K562 (cell line): ENCODE results near the gene TENM3. TPM values are rescaled to one million over a fixed set of nuclear protein-coding genes. Genes with fewer than 3 reads are reported as not detected.

Experiments
- ATAC-seq: fragments of 200-7000 bp; cut with Tn5 transposase; 3 replicates; pipeline ENCODE4 v1.9.1; 2020; ENCODE audit warnings: moderate library complexity
- BruUV-seq: library from RNA; stranded (reverse); fragments of 400-500 nt; replicated peaks from 2 replicates; lab custom pipeline; 2021; lab: Mats Ljungman, UMichigan
- CTCF ChIA-PET: fragments of 300-600 bp; formaldehyde crosslinking; extraction: SDS; loops from one replicate; lab custom pipeline; 2021; ENCODE audit warnings: low intra/inter-chr PET ratio; lab: Yijun Ruan, JAX
- POLR2A ChIA-PET: fragments of 300-600, 350-650 bp; sonication (Branson Sonifier 250); formaldehyde crosslinking; extraction: SDS; loops from one replicate; lab custom pipeline; 2021; ENCODE audit warnings: antibody characterized with exemption, inconsistent platforms; lab: Yijun Ruan, JAX
- DNase-seq, 4 experiments: peaks; one replicate each; pipeline versions ENCODE4 v3.0.0 to v3.0.0-alpha.2; 2011 to 2018; ENCODE audit warnings: low spot score in 3 of 4, mixed read lengths in 3 of 4; ENCODE audit errors: extremely low read depth in 1 of 4
- FAIRE-seq: peaks from 2 replicates; lab custom pipeline; 2011; peaks lifted over from hg19 to GRCh38; lab: Jason Lieb, UNC
- H2AFZ ChIP-seq: 2 replicates; pipeline ENCODE4 v1.6.0; 2011; ENCODE audit warnings: low read depth, low read length, control low read depth, inconsistent platforms
- H3K27ac ChIP-seq: fragments of 200-600 bp; 3 replicates; pipeline ENCODE4 v1.8.0; 2011; ENCODE audit warnings: low read depth, mild to moderate bottlenecking, control low read depth, inconsistent platforms, low read length, moderate library complexity, mixed read lengths; ENCODE audit errors: extremely low read depth
- H3K27me3 ChIP-seq, 2 experiments: fragments of 300-600 bp in 1 of 2; 2 replicates in 1 of 2; 3 replicates in 1 of 2; pipeline versions ENCODE4 v1.6.0 to v1.8.0; 2011; ENCODE audit warnings: inconsistent platforms in 2 of 2, low read length in 2 of 2, mild to moderate bottlenecking in 1 of 2, mixed read lengths in 1 of 2, moderate library complexity in 1 of 2; ENCODE audit not compliant: control insufficient read depth in 2 of 2, insufficient read depth in 2 of 2
- H3K36me3 ChIP-seq: fragments of 300-600 bp; 3 replicates; pipeline ENCODE4 v1.8.0; 2011; ENCODE audit warnings: mild to moderate bottlenecking, low read length, inconsistent platforms; ENCODE audit not compliant: control insufficient read depth, insufficient read depth
- H3K4me1 ChIP-seq, 2 experiments: fragments of 200-600 bp in 1 of 2; replicated peaks in 1 of 2; 2 replicates in 1 of 2; 3 replicates in 1 of 2; pipeline versions ENCODE4 v1.5.1 to v1.8.0; 2011; ENCODE audit warnings: inconsistent platforms in 2 of 2, low read length in 2 of 2, mild to moderate bottlenecking in 1 of 2, mixed read lengths in 1 of 2, moderate library complexity in 1 of 2; ENCODE audit not compliant: control insufficient read depth in 2 of 2, insufficient read depth in 2 of 2
- H3K4me2 ChIP-seq: 2 replicates; pipeline ENCODE4 v1.6.1; 2011; ENCODE audit warnings: low read length, control low read depth, inconsistent platforms, mixed read lengths; ENCODE audit not compliant: insufficient read depth
- H3K4me3 ChIP-seq: fragments of 200-600 bp; sonication (generic), shearing (Covaris generic); 2 replicates; pipeline ENCODE4 v1.5.1; 2016; ENCODE audit warnings: control low read depth, inconsistent platforms
- H3K79me2 ChIP-seq: fragments of 200-600 bp; 3 replicates; pipeline ENCODE4 v1.8.0; 2011; ENCODE audit warnings: low read length, inconsistent platforms; ENCODE audit not compliant: control insufficient read depth, insufficient read depth
- H3K9ac ChIP-seq, 2 experiments: 2 replicates each; pipeline versions ENCODE4 v1.6.0 to v1.6.1; 2011; ENCODE audit warnings: low read depth in 2 of 2, low read length in 2 of 2, control low read depth in 1 of 2, inconsistent platforms in 1 of 2, mild to moderate bottlenecking in 1 of 2, mixed read lengths in 1 of 2; ENCODE audit not compliant: insufficient read depth in 1 of 2
- H3K9me1 ChIP-seq: one replicate; pipeline ENCODE4 v1.6.0; 2011; ENCODE audit warnings: inconsistent platforms, mild to moderate bottlenecking, low read length, moderate library complexity; ENCODE audit not compliant: control insufficient read depth, insufficient read depth
- H3K9me3 ChIP-seq: replicated peaks from 2 replicates; pipeline ENCODE4 v1.5.1; 2011; ENCODE audit warnings: low read depth, low read length, inconsistent platforms; ENCODE audit not compliant: control insufficient read depth, insufficient read depth
- H4K20me1 ChIP-seq: replicated peaks from 2 replicates; pipeline ENCODE4 v1.6.1; 2011; ENCODE audit warnings: low read length, inconsistent platforms, mixed read lengths; ENCODE audit not compliant: control insufficient read depth, insufficient read depth
- ATF4 ChIP-seq: fragments of 450-650 bp; formaldehyde crosslinking; IDR thresholded peaks from 2 replicates; pipeline ENCODE4 v1.4.0; 2022; ENCODE audit warnings: mild to moderate bottlenecking, moderate library complexity
- E4F1 ChIP-seq: fragments of 250-450 bp; sonication (Bioruptor Pico); IDR thresholded peaks from 2 replicates; pipeline ENCODE4 v1.5.0; 2021; ENCODE audit warnings: mild to moderate bottlenecking, borderline replicate concordance
- HNRNPL ChIP-seq: fragments of 200-400 bp; formaldehyde crosslinking; IDR thresholded peaks from 2 replicates; pipeline ENCODE4 v1.6.1; 2017; ENCODE audit warnings: low read depth, mild to moderate bottlenecking, low read length
- KHSRP ChIP-seq: fragments of 450-650 bp; IDR thresholded peaks from 2 replicates; pipeline ENCODE4 v1.6.1; 2017
- KLF1 ChIP-seq: fragments of 450-650 bp; IDR thresholded peaks from 2 replicates; pipeline ENCODE4 v1.6.1; 2016; ENCODE audit warnings: missing genetic modification characterization, missing compliant biosample characterization
- MBD1 ChIP-seq: fragments of 250-450 bp; sonication (Bioruptor Pico); IDR thresholded peaks from 2 replicates; pipeline ENCODE4 v1.8.0; 2022; ENCODE audit warnings: inconsistent platforms
- MECOM ChIP-seq: fragments of 250-450 bp; sonication (Bioruptor Pico); IDR thresholded peaks from 2 replicates; pipeline ENCODE4 v1.8.0; 2022; ENCODE audit warnings: inconsistent platforms
- NFE2 ChIP-seq: IDR thresholded peaks from 2 replicates; pipeline ENCODE4 v1.6.1; 2014; ENCODE audit warnings: antibody characterized with exemption, low read depth
- RNF2 ChIP-seq: sonication (generic); IDR thresholded peaks from 2 replicates; pipeline ENCODE4 v1.6.1; 2016
- SMAD2 ChIP-seq: fragments of 150-350 bp; IDR thresholded peaks from 2 replicates; pipeline ENCODE4 v1.6.1; 2014; ENCODE audit warnings: low read depth, mild to moderate bottlenecking, low read length
- U2AF1 ChIP-seq: fragments of 200-400 bp; formaldehyde crosslinking; optimal IDR thresholded peaks from 2 replicates; pipeline ENCODE3; 2017; ENCODE audit warnings: mild to moderate bottlenecking, low read depth, low read length, moderate library complexity
- ZBTB5 ChIP-seq: fragments of 450-650 bp; IDR thresholded peaks from 2 replicates; pipeline ENCODE4 v1.6.1; 2017; ENCODE audit warnings: antibody characterized with exemption
- ZBTB7A ChIP-seq: IDR thresholded peaks from 2 replicates; pipeline ENCODE4 v1.6.1; 2011; ENCODE audit warnings: low read depth, mild to moderate bottlenecking, low read length, moderate library complexity, borderline replicate concordance; ENCODE audit not compliant: control insufficient read depth
- ZNF395 ChIP-seq: fragments of 200-800 bp; sonication (Bioruptor generic); IDR thresholded peaks from 2 replicates; pipeline ENCODE4 v1.6.1; 2017; ENCODE audit warnings: missing genetic modification characterization, missing compliant biosample characterization
- WGBS: fragments of 100-300 bp; shearing (Covaris generic); methylation state at CpG from one replicate; pipeline ENCODE4 v1.1.6; 2016; ENCODE audit warnings: low coverage, mixed read lengths; ENCODE audit not compliant: insufficient coverage; ENCODE audit errors: missing lambda C conversion rate; 5-methylcytosine and 5-hydroxymethylcytosine counted together
- in situ Hi-C: fragments of 300-500 bp; cut with MboI; formaldehyde crosslinking; loops from 4 replicates; pipeline ENCODE4 v1.15.0; 2018; ENCODE audit warnings: inconsistent platforms, mixed read lengths
- intact Hi-C: fragments of 100-400 bp; cut with micrococcal nuclease; formaldehyde crosslinking; loops from 2 replicates; pipeline ENCODE4 v1.14.2; 2022
- polyA plus RNA-seq, 8 experiments: library from polyadenylated mRNA; depleted of rRNA in 4 of 8; stranded (reverse) in 5 of 8; unstranded in 3 of 8; fragments of >200 nt; fragmentation: Nextera tagmentation in 2 of 8; fragmentation: Illumina TruSeq in 1 of 8; extraction: Ambion mirVana in 2 of 8; extraction: Trizol in 1 of 8; gene quantifications; 2 replicates each; pipeline versions ENCODE4 v1.2.1 to v1.2.3, GENCODE V29; 2011 to 2014; ENCODE audit warnings: inconsistent platforms in 1 of 8, missing spikeins in 1 of 8
- total RNA-seq, 7 experiments: library from RNA; depleted of rRNA in 6 of 7; stranded (reverse); fragments of >200 nt in 6 of 7; fragmentation: Illumina TruSeq in 2 of 7; extraction: Trizol in 2 of 7; gene quantifications; 2 replicates each; pipeline versions ENCODE4 v1.2.1 to v1.2.3, GENCODE V29; 2011 to 2021; ENCODE audit warnings: low replicate concordance in 1 of 7

TENM3 gene
- total and polyA plus RNA-seq, 9 of the 15 experiments (the other 6 are each of a cell fraction or from before 2014, with no cell fraction given), result 0.01 to 0.02 TPM; not detected in 7

GRCh38 chr4:182320092-182320491, 76.9 kb downstream of the TENM3 start:
- no peaks in the 10 kb centered on the region for H3K79me2 ChIP-seq
- H3K4me2 ChIP-seq, result no peak overlapping the region
- intact Hi-C loops, result no loop called here
- 0 out of 5 replicates have a peak, but pooled peaks cover 0 to 4% of the 10 kb centered on the region in 2 experiments for H3K27me3 ChIP-seq
- in situ Hi-C loops, result no loop called here
- H3K9me1 ChIP-seq, result no peaks in the 10 kb centered on the region
- FAIRE-seq (no peak), DNase-seq (no peak), ATAC-seq (no peak)
- CTCF ChIA-PET, result no interaction called here
- no TSS peak for BruUV-seq
- no peak overlapping the region for H3K9ac ChIP-seq
- H3K4me1 ChIP-seq, result no peaks in the 10 kb centered on the region
- H4K20me1 ChIP-seq, result no peaks in the 10 kb centered on the region
- H2AFZ ChIP-seq, result no peak overlapping the region
- H3K4me3 ChIP-seq, result no peak overlapping the region
- no peaks in the 10 kb centered on the region for H3K36me3 ChIP-seq
- whole genome bisulfite sequencing, result 3% methylated on average over 6 of the region's 6 CpGs
- H3K27ac ChIP-seq, result no peak overlapping the region
- no peaks in the 10 kb centered on the region for H3K9me3 ChIP-seq
- POLR2A ChIA-PET, result no interaction called here
- TF ChIP-seq KHSRP, result no peak
- TF ChIP-seq SMAD2, result no peak
- no peak for TF ChIP-seq NFE2
- TF ChIP-seq E4F1 (CRISPR knock-in tag), result no peak
- no peak for TF ChIP-seq U2AF1
- no peak for TF ChIP-seq MECOM (CRISPR knock-in tag)
- TF ChIP-seq ZBTB7A, result no peak
- no peak for TF ChIP-seq KLF1
- no peak for TF ChIP-seq ATF4
- TF ChIP-seq RNF2, result no peak
- no peak for TF ChIP-seq MBD1 (CRISPR knock-in tag)
- no peak for TF ChIP-seq ZBTB5
- no peak for TF ChIP-seq HNRNPL
- no peak for TF ChIP-seq ZNF395 (CRISPR knock-in tag)
